ENCODE measurements around the gene TOMT.
"Not testable (repeated sequence)": the region's sequence is repeated elsewhere in the genome, so short reads cannot be mapped to it uniquely, and the experiment has no call there.

TOMT gene

DNA sequence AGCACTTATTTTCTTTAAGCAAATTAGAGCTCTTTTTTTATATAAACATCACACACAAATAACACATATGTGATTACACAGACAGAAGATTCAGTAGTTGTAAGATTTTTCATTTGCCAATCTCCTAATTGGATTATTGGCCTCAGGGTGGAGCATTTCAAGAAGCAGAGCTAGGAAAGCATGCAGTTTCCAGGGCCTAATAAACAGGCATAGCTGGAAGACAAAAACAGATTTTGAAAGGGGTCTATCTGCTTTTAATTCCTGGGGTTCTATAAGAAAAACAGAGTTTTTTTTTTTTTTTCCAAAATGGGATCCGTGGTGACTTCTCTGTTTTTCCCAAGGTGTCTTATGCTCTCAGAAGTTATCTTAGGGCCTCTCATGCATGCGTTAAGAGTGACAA is 22.2 kb downstream of the TOMT start:
- no peak for DNase-seq

DNA sequence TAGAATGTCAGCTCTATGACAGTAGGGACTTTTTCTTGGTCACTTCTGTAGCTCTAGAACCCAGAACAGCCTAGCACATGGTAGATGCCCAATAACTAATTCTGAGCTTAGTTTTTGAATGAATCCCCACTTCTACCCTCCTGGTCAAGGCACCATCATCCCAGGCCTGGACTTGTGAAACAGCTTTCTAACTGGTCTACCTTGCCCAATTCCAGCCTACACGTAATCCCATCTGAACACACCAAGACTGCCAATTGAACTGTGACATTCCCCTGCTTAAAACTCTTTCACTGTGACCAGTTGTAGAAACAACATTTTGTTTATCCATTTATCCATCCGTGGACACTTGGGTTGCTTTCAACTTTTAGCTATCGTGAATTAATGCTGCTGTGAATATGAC is 23.7 kb downstream of the TOMT start:
- DNase-seq = no peak

DNA sequence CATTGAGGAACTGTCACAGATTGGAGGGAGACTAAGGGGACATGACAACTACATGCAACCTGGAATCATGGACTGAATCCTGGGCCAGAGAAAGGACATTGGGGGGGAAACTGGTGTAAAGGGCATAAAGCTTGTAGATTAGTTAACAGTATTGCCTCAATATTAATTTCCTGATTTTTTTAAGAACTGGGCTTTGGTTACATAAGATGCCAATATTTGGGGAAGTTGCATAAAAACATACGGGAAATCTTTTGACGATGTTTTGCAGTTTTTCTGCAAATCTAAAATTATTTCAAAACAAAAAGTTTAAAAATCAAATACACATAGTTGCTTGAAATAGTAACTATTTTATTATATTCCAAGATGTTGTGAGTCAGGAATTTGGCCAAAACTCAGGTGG is 26.9 kb downstream of the TOMT start:
- no peak for DNase-seq

DNA sequence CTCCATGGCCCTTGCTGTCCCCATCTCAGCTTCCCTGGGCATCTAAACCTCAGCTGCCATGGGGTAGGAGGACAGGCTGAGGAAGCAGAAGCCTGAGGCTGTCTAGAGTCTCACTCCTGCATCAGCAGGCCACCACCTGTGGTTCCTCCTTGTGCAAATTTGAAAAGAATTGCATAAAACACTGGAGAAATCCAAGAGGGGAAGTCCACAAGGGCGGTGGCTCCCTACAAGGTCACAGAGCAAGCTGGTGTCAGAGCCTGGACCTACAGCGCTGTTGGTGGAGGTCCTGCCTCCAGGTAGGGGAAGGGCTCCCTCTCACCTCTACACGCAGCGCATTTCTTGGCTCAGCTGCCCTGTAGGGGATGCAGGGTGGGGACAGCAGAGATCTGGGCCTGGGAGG is 29.7 kb downstream of the TOMT start, which contains the start of gene FOLR3:
TSS of gene FOLR3 (plus strand) at position 253 of the 400 bp plus-strand sequence. CDS start 228 bp downstream, outside the sequence.
- DNase-seq = not testable (repeated sequence)

DNA sequence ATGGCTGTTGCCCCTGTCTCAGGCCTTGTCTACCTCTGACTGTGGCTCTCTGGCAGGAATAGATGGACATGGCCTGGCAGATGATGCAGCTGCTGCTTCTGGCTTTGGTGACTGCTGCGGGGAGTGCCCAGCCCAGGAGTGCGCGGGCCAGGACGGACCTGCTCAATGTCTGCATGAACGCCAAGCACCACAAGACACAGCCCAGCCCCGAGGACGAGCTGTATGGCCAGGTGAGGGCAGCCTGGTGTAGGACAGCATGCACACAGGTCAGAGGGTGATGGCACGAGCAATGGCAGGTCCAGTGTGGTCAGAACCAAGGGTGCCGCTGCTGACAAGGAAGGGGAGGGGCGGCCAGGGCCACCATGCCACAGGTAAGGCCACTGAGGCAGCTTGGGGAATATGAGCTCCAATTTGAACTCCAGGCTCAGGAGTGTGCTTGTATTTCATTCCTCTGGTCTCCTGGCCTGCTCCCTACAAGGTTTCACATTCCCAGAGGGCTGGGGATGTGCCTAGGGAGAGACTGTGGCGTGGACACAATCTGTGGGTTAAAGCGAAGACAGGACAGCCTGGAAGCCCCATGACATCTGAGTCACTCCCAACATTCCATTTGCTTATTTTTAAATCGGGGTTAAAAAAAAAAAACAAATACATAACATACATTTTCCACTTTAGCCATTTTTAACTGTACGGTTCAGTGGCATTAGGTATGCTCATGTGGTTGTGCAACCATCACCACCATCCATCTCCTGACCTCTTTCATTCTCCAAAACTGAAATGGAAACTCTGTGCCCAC is 30.4 kb downstream of the TOMT start:
- DNase-seq = no peak

DNA sequence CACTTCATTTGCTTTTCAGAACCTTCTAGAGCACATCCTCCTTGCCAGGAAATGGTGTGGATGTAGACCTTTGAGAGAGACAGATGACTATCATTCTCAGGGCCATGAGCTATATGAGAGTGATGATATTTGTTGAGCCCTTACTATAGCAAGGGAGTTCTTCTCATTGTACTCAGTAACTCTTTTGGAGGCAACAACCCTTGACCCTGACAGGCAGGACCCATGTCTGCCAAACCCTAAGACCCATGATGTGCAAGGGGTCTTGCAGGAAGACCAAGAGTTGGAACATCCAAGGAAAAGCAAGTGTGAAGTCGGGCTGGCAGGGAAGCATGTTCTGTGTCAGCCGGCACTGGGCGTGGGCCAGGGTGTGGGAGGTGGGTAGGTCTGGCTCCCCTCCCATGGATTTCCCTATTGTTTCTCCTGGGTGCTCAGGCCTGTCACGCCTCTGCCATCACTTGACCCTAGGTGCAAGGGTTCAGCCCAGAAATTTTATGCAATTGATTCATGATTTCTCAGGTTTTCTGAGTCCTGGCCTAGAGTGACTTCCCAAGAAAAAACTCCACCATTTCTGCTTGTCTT is 31.0 kb downstream of the TOMT start:
- DNase-seq = no peak

DNA sequence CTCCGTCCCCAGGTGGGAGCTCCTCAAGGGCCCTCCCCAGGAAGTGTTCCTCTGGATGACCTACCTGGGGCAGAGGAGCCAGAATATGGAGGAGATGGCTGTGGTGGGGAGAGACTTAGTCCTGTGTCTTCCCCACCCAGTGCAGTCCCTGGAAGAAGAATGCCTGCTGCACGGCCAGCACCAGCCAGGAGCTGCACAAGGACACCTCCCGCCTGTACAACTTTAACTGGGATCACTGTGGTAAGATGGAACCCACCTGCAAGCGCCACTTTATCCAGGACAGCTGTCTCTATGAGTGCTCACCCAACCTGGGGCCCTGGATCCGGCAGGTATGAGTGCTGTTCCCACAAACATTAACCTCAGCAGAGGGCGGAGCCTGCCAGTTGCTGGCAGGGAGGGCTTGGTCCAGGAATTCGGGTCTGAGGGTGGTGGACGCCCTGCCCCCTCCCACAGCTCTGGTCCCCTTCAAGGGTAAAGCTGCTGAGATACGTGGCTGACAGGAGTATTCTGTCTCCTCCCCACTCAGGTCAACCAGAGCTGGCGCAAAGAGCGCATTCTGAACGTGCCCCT is 33.2 kb downstream of the TOMT start:
- DNase-seq = no peak

DNA sequence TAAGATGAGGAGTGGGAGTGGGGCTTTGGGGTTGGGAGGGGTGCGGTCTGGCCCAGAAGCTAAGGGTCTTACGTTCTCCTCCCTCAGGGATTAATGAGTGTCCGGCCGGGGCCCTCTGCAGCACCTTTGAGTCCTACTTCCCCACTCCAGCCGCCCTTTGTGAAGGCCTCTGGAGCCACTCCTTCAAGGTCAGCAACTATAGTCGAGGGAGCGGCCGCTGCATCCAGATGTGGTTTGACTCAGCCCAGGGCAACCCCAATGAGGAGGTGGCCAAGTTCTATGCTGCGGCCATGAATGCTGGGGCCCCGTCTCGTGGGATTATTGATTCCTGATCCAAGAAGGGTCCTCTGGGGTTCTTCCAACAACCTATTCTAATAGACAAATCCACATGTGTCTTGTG is 33.8 kb downstream of the TOMT start:
- DNase-seq = no peak

DNA sequence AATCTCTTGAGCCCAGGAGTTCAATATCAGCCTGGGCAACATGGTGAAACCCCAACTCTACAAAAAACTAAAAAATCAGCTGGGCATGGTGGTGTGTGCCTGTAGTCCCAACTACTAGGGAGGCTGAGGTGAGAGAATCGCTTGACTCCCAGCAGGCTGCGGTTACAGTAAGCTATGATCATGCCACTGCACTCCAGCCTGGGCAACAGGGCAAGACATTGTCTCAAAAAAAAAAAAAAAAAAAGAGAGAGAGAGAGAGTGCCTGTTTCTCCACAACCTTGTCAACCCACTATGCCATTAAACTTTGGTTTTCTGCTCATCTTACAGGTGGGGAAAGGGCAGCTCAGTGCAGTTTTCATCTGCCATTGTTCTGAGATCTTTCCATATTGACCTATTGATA is 34.9 kb downstream of the TOMT start:
- no peak for DNase-seq

DNA sequence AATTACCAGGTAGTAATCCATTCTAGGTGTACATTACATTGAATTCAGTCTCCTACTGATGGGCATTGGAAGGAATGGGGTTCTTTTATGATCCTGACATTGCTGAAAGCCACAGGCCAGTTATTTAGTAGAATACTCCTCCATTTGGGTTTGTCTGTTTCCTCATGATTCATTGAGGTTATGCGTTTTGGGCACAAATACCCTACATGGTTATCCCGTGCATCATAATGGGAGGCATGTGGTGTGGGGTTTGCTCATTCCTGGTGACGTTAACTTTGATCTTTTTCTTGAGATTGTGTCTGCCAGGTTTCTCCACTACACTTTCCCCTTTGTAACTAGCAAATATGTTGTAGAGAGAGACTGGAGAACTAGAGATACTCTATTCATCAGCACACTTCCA is 35.3 kb downstream of the TOMT start:
- no peak for DNase-seq

DNA sequence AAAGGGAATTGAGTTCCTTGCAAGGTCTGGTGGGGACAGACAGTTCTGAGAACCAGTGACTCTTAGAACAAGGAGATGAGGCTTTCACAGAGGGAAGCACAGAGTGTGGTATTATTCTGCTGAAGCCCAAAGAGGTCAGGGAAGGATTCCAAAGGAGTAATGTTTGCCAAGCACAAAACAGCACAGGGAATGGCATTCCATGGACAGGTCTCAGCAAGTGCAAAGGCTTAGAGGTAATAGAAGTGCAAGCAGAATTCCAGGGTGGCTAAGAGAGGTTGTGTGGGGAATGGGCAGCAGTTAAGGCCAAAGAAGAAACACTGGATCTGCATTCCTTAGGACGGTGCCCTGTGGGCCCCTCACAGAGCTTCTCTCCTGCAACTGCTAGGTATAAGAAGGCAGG is 36.4 kb downstream of the TOMT start:
- DNase-seq = not testable (repeated sequence)

DNA sequence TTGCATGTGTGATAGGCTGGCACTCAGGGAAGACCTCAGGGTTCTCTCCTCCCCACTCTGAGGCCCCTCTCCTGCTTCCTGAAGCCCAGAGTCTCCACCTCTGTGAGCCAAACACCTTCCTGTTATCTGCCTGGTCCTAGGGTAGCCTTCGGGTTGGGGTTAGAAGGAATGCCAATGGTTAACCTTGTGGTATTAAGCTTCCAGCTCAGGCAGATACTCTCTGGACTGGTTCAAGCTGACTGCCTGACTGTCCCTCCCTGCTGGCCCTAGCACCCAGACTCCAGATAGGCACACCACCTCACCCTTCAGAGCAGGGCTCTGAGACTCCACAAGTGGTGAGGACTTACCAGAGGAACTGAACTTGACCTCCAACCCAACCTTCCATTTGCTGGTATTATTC is 36.8 kb downstream of the TOMT start:
- DNase-seq = not testable (repeated sequence)

DNA sequence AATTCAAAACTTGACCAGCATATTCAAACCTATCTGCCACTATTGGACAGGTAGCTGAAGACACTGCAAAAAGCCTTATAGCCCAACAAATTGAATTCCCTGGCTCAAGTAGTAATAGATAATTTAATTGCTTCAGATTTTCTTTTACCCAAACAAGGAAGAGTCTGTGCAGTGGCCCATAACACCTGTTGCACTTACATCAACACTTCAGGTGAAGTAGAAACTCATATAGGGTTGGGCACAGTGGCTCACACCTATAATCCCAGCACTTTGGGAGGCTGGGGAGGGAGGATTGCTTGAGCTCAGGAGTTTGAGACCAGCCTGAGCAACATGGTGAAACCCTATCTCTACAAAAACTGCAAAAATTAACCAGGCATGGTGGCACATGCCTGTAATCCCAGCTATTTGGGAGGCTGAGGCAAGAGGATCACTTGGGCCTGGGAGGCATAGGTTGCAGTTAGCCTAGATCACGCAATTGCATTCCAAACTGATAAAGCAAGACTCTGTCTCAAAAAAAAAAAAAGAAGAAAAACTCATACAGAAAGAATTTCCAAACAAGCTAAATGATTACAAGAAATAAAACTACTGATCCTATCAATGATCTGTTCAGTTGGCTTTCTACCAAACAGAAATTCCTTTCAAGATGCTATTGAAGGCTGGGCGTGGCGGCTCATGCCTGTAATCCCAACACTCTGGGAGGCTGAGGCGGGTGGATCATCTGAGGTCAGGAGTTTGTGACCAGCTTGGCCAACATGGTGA is 39.3 kb downstream of the TOMT start:
- DNase-seq = no peak

DNA sequence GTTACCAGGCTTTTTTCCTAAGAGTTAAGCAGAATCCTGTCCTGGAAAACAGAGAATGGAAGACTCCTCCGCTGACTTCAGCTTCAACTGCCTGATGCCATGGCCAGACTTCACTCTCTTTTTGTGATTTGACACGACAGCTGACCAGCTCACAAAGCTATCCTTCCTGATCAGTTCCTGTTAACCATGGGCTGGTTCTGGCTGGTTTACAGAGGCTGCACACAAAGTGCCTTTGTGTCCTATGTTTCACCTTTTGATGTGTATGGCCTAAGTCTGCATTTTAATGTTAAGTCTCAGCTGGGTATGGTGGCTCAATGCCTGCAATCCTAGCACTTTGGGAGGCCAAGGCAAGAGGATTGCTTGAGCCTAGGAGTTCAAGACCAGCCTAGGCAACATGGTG is 40.9 kb downstream of the TOMT start:
- DNase-seq = no peak

DNA sequence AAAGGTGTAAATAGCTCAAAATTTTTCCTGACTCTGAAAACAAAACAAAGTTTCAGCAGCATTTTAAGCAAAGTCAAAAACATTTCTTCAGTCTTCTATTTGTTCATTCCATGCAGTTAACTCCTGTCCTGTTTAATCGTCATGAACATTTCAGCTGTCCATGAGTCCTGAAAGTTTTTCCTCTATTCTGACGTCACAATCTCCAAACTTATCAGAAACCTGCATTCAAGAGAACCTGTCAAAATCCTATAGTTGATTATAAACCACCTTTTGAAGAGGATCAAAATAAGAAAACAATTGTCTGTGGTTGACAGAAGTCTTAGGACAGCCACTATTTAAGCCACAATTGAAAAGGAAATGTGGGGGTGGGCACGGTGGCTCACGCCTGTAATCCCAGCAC is 45.2 kb downstream of the TOMT start:
- DNase-seq = no peak

DNA sequence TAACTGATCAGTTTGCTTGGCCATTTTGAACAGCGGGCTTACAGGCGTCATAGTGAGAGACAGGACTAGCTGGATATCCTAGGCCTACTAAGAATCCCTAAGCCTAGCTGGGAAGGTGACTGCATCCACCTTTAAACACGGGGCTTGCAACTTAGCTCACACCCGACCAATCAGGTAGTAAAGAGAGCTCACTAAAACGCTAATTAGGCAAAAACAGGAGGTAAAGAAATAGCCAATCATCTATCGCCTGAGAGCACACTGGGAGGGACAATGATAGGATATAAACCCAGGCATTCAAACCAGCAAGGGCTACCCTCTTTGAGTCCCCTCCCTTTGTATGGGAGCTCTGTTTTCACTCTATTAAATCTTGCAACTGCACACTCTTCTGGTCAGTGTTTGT is 48.1 kb downstream of the TOMT start:
- DNase-seq = not testable (repeated sequence)

DNA sequence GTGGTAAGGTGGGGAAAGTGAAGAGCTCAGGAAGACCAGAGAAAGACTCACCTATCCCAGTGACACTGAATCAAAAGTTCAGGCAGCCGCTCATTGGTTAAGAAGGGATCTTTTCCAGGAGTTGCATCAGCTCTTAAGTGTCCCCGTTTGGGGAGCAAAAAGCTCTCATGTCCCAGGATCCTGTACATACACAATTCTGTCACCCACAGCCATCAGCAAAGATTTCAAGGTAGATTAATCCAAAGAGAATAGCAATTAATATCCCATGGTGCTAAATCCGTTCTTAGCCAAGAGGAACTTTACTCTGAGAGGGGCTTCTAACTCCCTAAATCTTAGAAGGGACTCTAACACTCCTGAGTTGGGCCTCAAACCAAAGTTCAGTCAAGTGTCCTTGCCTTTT is 49.1 kb downstream of the TOMT start:
- no peak for DNase-seq

DNA sequence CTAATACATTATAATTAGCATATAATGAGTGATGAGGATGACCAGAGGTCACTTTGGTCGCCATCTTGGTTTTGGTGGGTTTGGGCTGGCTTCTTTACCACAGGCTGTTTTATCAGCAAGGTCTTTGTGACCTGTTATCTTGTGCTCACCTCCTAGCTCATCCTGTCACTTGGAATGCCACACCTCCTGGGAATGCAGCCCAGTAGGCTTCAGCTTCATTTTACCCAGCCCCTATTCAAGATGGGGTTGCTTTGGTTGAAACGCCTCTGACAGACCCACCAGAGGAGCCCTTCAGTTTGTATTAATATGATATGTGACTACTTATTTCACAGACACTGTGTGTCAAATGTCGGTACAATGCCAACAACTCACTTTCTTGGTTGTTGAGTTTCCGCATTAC is 50.0 kb downstream of the TOMT start:
- no peak for DNase-seq

DNA sequence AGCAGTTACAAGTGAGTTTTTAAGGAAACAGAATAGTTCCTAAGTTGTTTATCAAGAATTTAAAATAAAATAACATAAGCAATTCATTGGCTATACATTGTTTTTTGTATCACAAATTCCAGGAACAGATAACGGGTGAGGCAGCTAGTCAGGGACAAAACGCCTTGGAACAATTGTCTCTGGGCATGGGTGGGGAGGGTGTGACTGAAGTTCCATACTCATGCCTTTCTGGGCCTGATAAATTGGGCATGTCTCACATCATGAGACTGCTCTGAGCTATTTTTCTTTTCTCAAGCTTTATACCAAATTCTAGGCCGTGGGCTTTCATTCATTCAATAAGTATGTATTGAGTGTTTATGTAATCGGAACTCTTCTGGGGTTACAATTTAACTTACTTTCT is 51.4 kb downstream of the TOMT start:
- no peak for DNase-seq
